ENCODE results near the gene AIRE.

AIRE gene

DNA sequence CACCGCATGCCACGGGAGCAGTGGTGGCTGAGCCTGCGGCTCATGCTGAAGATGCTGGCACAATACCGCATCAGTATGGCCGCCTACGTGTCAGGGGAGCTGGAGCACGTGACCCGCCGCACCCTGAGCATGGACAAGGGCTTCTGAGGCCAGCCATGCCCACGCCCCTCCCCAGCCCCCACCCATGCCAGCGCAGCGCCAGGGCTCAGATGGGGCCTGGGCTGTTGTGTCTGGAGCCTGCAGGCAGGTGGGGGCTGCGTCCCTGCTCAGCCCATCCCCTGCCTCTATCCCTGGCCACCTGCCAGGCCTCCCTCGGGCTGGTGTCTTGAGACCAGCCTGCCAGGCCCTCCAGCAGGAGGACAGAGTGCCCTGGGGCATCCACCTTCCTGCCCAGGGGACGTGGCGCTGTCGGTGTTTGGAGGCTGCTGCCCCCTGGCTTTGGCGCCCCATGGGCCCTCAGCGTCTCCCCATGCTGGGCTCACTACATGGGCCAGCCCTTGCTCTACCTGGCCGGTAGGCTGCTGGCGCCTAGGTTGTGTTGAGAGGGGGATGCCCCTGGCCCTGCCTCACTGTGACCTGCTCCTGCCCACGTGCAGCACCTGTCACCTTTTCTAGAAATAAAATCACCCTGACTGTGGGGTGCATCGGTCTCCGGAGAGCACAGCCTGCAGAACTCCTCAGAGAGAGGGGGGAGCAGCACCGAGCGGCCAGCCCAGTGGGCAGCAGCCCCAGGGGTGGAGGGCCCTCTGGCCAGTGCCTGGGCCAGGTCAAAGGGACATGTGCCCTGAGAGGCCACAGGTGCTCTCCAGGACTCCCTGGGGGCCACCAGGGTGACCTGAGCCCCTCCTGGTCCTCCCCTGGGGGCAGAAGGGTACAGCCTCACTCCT is 41.3 kb downstream of the AIRE start:
- H3K4me3 ChIP-seq: no peak overlapping the region
- no peak for DNase-seq (ENCODE audit: low read depth, low spot score)
- H3K36me3 ChIP-seq (ENCODE audit: insufficient read depth, low read length): no peaks in the 10 kb centered on the region; the same call in 1 of the 2 replicates
- H3K9ac ChIP-seq (ENCODE audit: insufficient read length): no peak overlapping the region
- H3K27ac ChIP-seq: no peak overlapping the region
- TF ChIP-seq EZH2 (IDR thresholded peaks at IDR 0.05) (no peak), FOXP2 (optimal IDR thresholded peaks at IDR 0.05; ENCODE audit: control extremely low read depth, extremely low read length, insufficient read depth) (no peak), POLR2AphosphoS5 (IDR thresholded peaks at IDR 0.05; ENCODE audit: borderline replicate concordance, low read depth, low read length) (no peak)
- H3K9me3 ChIP-seq (ENCODE audit: low read depth, low read length): no peaks in the 10 kb centered on the region

DNA sequence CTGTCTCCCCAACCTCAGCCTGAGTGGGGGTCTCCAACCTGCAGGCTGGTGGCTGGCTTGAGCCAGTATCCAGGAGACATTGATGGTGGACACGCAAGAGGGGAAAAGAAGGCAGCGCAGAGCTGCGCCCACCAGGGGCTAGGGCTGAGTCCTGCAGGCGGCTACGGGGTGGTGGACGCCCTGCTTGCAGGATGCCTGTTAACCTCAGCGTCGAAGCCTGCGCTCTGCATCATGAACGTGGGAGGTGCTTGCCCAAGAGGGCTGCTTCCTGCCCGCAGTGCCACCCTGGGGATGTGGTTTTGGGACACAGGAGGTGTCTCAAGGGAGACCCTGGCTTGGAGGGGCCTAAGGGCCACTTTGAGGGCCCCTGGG is 41.9 kb downstream of the AIRE start:
- Histone ChIP-seq H3K9ac (ENCODE audit: insufficient read length) (no peak overlapping the region), H3K27ac (no peak overlapping the region), H3K36me3 (ENCODE audit: insufficient read depth, low read length) (no peaks in the 10 kb centered on the region; the same call in 1 of the 2 replicates), H3K9me3 (ENCODE audit: low read depth, low read length) (no peaks in the 10 kb centered on the region), H3K4me3 (no peak overlapping the region)
- TF ChIP-seq EZH2 (IDR thresholded peaks at IDR 0.05): no peak
- TF ChIP-seq FOXP2 (optimal IDR thresholded peaks at IDR 0.05; ENCODE audit: control extremely low read depth, extremely low read length, insufficient read depth): no peak
- TF ChIP-seq POLR2AphosphoS5 (IDR thresholded peaks at IDR 0.05; ENCODE audit: borderline replicate concordance, low read depth, low read length): no peak
- DNase-seq (ENCODE audit: low read depth, low spot score): no peak

DNA sequence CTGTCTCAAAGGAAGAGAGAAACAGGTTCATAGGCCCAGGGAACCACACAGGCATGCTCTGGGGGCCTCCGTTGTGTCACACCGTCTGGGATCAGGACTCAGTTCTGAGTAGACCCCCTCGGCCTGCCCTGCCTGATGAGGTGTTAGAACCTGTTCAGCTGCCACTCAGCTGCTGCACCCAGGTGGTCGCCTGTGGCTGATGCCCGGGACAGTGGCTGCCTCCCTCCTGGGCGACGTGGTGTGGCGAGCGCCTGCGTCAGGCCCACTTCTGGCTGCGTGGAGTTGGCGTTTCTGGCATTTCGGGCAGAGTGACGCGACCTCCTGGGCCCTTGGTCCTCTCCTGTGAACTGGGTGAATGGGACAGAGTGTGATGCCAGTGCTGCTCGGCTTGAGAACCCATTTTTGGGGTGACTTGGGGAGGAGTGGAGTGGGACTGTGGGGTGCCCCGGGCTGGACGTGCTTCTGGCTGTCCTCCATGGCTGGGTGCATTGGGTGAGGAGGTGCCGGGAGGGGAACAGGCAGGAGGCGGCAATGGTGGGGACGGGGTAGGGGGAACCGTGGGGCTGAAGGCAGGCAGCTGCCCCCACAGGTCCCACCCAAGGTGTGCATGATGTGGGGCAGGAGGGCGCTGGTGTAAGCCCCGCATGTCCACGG is 42.7 kb downstream of the AIRE start:
- Histone ChIP-seq H3K9me3 (ENCODE audit: low read depth, low read length) (no peaks in the 10 kb centered on the region), H3K4me3 (no peak overlapping the region), H3K27ac (no peak overlapping the region), H3K9ac (ENCODE audit: insufficient read length) (no peak overlapping the region), H3K36me3 (ENCODE audit: insufficient read depth, low read length) (no peaks in the 10 kb centered on the region; the same call in 1 of the 2 replicates)
- TF ChIP-seq FOXP2 (optimal IDR thresholded peaks at IDR 0.05; ENCODE audit: control extremely low read depth, extremely low read length, insufficient read depth) (no peak), EZH2 (IDR thresholded peaks at IDR 0.05) (no peak), POLR2AphosphoS5 (IDR thresholded peaks at IDR 0.05; ENCODE audit: borderline replicate concordance, low read depth, low read length) (no peak)
- no peak for DNase-seq (ENCODE audit: low read depth, low spot score)

DNA sequence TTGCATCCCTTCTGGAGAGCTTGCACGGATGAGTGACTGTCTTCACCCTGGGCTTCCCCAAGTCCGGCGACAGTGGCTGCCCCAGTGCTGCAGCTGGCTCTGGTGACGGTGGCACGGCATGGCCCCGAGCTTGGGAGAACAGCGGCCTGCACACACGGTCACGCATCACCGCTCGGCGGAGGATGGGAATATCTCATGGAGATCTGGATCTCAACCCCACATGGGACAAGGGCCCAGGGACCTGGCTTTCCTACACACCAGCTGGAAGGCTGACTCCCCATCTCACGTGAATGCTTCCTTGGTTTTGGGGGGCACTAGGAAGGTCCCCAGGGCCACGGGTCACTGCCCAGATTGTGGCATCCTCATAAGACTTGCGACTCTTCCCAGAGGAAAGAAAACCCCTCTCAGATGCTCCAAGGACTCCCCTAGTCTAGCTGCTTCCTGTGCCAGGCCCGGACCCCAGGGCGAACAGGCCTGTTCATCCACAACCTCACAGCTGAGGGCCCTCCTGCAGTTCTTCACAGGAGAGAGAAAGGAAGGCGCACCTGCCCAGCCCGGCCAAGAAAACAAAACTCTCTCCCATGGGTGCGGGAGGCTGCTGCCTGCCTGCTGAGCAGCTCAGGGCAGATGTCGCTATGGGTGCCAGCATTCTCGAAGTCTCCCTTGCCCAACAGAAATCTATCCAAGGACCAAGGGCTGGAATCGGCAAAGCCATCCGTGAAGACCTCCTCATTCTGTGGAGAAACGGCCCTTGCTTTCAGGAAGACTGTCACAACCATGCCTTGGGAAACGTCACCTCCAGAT is 43.6 kb downstream of the AIRE start:
- H3K36me3 ChIP-seq (ENCODE audit: insufficient read depth, low read length): no peaks in the 10 kb centered on the region; the same call in 1 of the 2 replicates
- no peak overlapping the region for H3K4me3 ChIP-seq
- TF ChIP-seq POLR2AphosphoS5 (IDR thresholded peaks at IDR 0.05; ENCODE audit: borderline replicate concordance, low read depth, low read length) (peak; percentile 34; the same call in 1 of the 2 replicates), EZH2 (IDR thresholded peaks at IDR 0.05) (no peak)
- no peaks in the 10 kb centered on the region for H3K9me3 ChIP-seq (ENCODE audit: low read depth, low read length)
- H3K27ac ChIP-seq: 0 out of 2 replicates have a peak overlapping the region, but pooled peaks have one; percentile 13
- H3K9ac ChIP-seq (ENCODE audit: insufficient read length): no peak overlapping the region
- no peak for DNase-seq (ENCODE audit: low read depth, low spot score)

DNA sequence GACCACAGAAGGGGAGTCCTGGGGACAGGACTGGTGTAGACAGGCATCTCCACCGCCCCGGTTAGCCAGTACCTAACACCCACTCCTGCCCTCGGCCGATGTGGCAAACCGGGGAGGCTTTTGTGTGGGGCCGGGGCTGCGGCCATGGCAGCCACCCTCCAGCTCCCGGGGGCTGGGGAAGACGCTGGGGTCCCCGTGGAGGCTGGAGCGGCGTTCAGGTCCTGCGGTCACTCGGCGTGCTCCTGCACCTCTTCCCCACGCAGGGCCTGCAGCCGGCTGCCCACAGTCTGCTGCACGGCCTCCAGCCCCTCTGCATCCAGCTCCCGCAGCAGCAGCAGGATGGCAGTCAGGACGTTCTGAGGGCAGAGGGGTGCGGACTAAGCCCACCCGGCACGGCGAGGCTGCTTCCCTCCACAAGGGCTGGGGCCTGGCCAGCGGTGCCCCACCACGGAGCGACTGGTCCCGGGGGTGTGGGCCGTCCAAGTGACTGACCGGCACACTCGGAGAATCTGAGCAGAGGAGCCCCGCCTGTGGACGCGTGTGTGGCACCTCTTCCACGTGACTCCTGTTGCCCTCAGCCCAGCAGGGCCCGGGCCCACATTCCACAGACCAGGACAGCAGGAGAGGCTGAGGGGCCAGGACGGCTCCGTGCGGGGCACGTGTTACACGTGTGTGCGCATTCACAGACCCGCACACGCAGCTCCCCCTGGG is 44.5 kb downstream of the AIRE start:
- Histone ChIP-seq H3K9me3 (ENCODE audit: low read depth, low read length) (no peaks in the 10 kb centered on the region), H3K27ac (no peak overlapping the region), H3K36me3 (ENCODE audit: insufficient read depth, low read length) (no peaks in the 10 kb centered on the region; the same call in 1 of the 2 replicates), H3K4me3 (no peak overlapping the region), H3K9ac (ENCODE audit: insufficient read length) (no peak overlapping the region)
- DNase-seq (ENCODE audit: low read depth, low spot score): no peak
- TF ChIP-seq FOXP2 (optimal IDR thresholded peaks at IDR 0.05; ENCODE audit: control extremely low read depth, extremely low read length, insufficient read depth): no peak
- no peak for TF ChIP-seq EZH2 (IDR thresholded peaks at IDR 0.05)
- TF ChIP-seq POLR2AphosphoS5 (IDR thresholded peaks at IDR 0.05; ENCODE audit: borderline replicate concordance, low read depth, low read length): no peak

DNA sequence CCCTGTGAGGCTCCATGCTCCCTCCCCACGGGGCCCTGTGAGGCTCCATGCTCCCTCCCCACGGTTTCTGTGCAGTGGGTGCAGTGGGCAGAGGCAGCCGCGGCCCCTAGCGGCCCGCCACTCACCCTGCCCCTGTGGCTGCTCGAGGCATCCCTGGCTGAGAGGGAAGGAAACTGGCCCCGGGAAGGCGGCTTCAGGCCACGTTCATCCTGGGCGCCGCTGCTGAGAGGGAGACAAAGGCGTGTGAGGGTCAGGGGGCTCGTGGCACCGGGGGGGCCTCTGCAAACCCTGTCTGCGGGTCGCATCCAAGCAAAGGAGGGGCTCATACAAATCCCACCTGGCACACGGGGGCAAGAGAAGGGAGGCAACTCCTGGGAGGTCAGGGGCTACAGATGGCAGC is 45.0 kb downstream of the AIRE start:
- DNase-seq (ENCODE audit: low read depth, low spot score): no peak

DNA sequence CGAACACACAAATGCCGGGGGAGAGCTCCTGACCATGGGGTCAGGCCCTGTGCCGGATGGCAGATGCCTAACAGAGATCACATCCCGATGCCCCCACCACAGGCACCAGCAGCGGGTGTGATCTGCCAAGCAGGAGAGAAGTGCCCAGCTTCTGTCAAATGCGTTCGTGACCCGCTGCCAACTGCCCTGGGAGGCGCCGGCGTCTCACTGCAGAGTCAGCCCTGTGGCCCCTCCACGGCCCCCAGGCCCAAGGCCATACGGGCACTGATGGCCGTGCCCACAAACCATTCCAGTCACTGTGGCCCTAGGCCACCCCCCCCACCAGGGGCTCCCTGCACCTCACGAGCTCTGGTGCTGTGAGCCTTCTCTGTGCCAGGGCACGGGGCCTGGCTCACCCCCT is 45.5 kb downstream of the AIRE start:
- Histone ChIP-seq H3K9me3 (ENCODE audit: low read depth, low read length) (no peaks in the 10 kb centered on the region), H3K9ac (ENCODE audit: insufficient read length) (no peak overlapping the region), H3K4me3 (no peak overlapping the region), H3K36me3 (ENCODE audit: insufficient read depth, low read length) (no peaks in the 10 kb centered on the region; the same call in 1 of the 2 replicates), H3K27ac (no peak overlapping the region)
- DNase-seq (ENCODE audit: low read depth, low spot score): no peak
- TF ChIP-seq POLR2AphosphoS5 (IDR thresholded peaks at IDR 0.05; ENCODE audit: borderline replicate concordance, low read depth, low read length): no peak
- no peak for TF ChIP-seq EZH2 (IDR thresholded peaks at IDR 0.05)
- no peak for TF ChIP-seq FOXP2 (optimal IDR thresholded peaks at IDR 0.05; ENCODE audit: control extremely low read depth, extremely low read length, insufficient read depth)

More for the DNA sequence above, 45.0 kb downstream of the AIRE start:
- H3K36me3 ChIP-seq (ENCODE audit: insufficient read depth, low read length): no peaks in the 10 kb centered on the region
- no peaks in the 10 kb centered on the region for H3K9me3 ChIP-seq (ENCODE audit: low read depth, low read length)
- H3K9ac ChIP-seq (ENCODE audit: insufficient read length): no peak overlapping the region
- no peak overlapping the region for H3K27ac ChIP-seq
- TF ChIP-seq POLR2AphosphoS5 (IDR thresholded peaks at IDR 0.05; ENCODE audit: borderline replicate concordance, low read depth, low read length): no peak
- no peak for TF ChIP-seq FOXP2 (optimal IDR thresholded peaks at IDR 0.05; ENCODE audit: control extremely low read depth, extremely low read length, insufficient read depth)
- no peak for TF ChIP-seq EZH2 (IDR thresholded peaks at IDR 0.05)
- H3K4me3 ChIP-seq: no peak overlapping the region

Data from SK-N-MC (cell line).